ENCODE measurements around the gene DST. TPM values are rescaled to one million over a fixed set of nuclear protein-coding genes. Genes with fewer than 3 reads are reported as not detected.

The DST gene
- total RNA-seq, 4 donors from 2014 or later = 114 to 219 (median 204) TPM

GRCh38 chr6:56416247-56416646 lies 226.4 kb downstream of the DST start:
- ATAC-seq = no peak
- no peaks in the 10 kb centered on the region for H3K27me3 ChIP-seq
- no peaks in the 10 kb centered on the region for H3K9me3 ChIP-seq
- H3K4me3 ChIP-seq = no peak overlapping the region
- no peak overlapping the region for H3K27ac ChIP-seq
- no peaks in the 10 kb centered on the region for H3K36me3 ChIP-seq
- in situ Hi-C loops (cut with MboI; ENCODE audit: low sequenced_read_pairs in 4 of 4) = no loop called here
- DNase-seq = no peak
- H3K4me1 ChIP-seq = no peaks in the 10 kb centered on the region
- intact Hi-C loops (cut with DNase I; ENCODE audit: low total_unique reads) = no loop called here
- TF ChIP-seq CTCF (IDR thresholded peaks at IDR 0.05 in 4 of 5, conservative IDR thresholded peaks at IDR 0.05 in 1 of 5) (no peak), POLR2A (IDR thresholded peaks at IDR 0.05) (no peak)

- no peak overlapping the region for H3K4me3 ChIP-seq
- no peaks in the 10 kb centered on the region for H3K36me3 ChIP-seq
- H3K27me3 ChIP-seq = no peaks in the 10 kb centered on the region
- no peaks in the 10 kb centered on the region for H3K4me1 ChIP-seq
- in situ Hi-C loops (cut with MboI; ENCODE audit: low sequenced_read_pairs in 4 of 4) (no loop called here), intact Hi-C loops (cut with DNase I; ENCODE audit: low total_unique reads) (no loop called here)
- TF ChIP-seq POLR2A (IDR thresholded peaks at IDR 0.05) (no peak), CTCF (IDR thresholded peaks at IDR 0.05 in 4 of 5, conservative IDR thresholded peaks at IDR 0.05 in 1 of 5) (no peak)
- H3K27ac ChIP-seq = no peak overlapping the region
- DNase-seq = no peak
- no peak for ATAC-seq
- H3K9me3 ChIP-seq = no peaks in the 10 kb centered on the region
Measured at GRCh38 chr6:56408976-56409375, 233.7 kb downstream of the DST start.

All from gastrocnemius medialis (tissue), 4 donors.